Measurements from ENCODE around the gene CSRP1. TPM values are rescaled to one million over a fixed set of nuclear protein-coding genes. Genes with fewer than 3 reads are reported as not detected.

The CSRP1 gene
- total and polyA plus RNA-seq, 2 experiments from 2014 or later = 5.8 to 29.9 TPM

DNA sequence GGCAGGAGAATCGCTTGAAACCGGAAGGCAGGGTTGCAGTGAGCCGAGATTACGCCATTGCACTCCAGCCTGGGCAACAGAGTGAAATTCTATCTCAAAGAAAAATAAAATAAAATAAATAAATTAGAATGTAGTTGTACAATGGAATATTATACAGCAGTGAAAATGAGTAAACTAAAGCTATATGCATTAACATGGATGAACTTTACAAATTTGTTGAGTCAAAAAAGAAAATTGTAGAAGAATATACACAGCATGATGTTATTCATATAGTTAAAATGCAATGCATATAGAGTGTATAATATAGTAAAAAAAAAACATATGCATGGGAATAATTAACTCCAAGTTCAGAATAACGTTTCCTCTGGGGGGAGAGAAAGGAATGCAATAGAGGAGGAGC lies 21.0 kb upstream of the CSRP1 start (continued):
- TF ChIP-seq, protein P1, sequence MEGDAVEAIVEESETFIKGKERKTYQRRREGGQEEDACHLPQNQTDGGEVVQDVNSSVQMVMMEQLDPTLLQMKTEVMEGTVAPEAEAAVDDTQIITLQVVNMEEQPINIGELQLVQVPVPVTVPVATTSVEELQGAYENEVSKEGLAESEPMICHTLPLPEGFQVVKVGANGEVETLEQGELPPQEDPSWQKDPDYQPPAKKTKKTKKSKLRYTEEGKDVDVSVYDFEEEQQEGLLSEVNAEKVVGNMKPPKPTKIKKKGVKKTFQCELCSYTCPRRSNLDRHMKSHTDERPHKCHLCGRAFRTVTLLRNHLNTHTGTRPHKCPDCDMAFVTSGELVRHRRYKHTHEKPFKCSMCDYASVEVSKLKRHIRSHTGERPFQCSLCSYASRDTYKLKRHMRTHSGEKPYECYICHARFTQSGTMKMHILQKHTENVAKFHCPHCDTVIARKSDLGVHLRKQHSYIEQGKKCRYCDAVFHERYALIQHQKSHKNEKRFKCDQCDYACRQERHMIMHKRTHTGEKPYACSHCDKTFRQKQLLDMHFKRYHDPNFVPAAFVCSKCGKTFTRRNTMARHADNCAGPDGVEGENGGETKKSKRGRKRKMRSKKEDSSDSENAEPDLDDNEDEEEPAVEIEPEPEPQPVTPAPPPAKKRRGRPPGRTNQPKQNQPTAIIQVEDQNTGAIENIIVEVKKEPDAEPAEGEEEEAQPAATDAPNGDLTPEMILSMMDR (conservative IDR thresholded peaks at IDR 0.05; ENCODE audit: low read depth in 2 of 2) = no peak
- TF ChIP-seq ZNF114 (CRISPR knock-in tag; IDR thresholded peaks at IDR 0.05) = no peak
- TF ChIP-seq, protein P2, sequence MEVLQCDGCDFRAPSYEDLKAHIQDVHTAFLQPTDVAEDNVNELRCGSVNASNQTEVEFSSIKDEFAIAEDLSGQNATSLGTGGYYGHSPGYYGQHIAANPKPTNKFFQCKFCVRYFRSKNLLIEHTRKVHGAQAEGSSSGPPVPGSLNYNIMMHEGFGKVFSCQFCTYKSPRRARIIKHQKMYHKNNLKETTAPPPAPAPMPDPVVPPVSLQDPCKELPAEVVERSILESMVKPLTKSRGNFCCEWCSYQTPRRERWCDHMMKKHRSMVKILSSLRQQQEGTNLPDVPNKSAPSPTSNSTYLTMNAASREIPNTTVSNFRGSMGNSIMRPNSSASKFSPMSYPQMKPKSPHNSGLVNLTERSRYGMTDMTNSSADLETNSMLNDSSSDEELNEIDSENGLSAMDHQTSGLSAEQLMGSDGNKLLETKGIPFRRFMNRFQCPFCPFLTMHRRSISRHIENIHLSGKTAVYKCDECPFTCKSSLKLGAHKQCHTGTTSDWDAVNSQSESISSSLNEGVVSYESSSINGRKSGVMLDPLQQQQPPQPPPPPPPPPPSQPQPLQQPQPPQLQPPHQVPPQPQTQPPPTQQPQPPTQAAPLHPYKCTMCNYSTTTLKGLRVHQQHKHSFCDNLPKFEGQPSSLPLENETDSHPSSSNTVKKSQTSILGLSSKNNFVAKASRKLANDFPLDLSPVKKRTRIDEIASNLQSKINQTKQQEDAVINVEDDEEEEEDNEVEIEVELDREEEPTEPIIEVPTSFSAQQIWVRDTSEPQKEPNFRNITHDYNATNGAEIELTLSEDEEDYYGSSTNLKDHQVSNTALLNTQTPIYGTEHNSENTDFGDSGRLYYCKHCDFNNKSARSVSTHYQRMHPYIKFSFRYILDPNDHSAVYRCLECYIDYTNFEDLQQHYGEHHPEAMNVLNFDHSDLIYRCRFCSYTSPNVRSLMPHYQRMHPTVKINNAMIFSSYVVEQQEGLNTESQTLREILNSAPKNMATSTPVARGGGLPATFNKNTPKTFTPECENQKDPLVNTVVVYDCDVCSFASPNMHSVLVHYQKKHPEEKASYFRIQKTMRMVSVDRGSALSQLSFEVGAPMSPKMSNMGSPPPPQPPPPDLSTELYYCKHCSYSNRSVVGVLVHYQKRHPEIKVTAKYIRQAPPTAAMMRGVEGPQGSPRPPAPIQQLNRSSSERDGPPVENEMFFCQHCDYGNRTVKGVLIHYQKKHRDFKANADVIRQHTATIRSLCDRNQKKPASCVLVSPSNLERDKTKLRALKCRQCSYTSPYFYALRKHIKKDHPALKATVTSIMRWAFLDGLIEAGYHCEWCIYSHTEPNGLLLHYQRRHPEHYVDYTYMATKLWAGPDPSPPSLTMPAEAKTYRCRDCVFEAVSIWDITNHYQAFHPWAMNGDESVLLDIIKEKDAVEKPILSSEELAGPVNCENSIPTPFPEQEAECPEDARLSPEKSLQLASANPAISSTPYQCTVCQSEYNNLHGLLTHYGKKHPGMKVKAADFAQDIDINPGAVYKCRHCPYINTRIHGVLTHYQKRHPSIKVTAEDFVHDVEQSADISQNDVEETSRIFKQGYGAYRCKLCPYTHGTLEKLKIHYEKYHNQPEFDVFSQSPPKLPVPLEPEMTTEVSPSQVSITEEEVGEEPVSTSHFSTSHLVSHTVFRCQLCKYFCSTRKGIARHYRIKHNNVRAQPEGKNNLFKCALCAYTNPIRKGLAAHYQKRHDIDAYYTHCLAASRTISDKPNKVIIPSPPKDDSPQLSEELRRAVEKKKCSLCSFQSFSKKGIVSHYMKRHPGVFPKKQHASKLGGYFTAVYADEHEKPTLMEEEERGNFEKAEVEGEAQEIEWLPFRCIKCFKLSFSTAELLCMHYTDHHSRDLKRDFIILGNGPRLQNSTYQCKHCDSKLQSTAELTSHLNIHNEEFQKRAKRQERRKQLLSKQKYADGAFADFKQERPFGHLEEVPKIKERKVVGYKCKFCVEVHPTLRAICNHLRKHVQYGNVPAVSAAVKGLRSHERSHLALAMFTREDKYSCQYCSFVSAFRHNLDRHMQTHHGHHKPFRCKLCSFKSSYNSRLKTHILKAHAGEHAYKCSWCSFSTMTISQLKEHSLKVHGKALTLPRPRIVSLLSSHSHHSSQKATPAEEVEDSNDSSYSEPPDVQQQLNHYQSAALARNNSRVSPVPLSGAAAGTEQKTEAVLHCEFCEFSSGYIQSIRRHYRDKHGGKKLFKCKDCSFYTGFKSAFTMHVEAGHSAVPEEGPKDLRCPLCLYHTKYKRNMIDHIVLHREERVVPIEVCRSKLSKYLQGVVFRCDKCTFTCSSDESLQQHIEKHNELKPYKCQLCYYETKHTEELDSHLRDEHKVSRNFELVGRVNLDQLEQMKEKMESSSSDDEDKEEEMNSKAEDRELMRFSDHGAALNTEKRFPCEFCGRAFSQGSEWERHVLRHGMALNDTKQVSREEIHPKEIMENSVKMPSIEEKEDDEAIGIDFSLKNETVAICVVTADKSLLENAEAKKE (CRISPR knock-in tag; IDR thresholded peaks at IDR 0.05) = no peak

DNA sequence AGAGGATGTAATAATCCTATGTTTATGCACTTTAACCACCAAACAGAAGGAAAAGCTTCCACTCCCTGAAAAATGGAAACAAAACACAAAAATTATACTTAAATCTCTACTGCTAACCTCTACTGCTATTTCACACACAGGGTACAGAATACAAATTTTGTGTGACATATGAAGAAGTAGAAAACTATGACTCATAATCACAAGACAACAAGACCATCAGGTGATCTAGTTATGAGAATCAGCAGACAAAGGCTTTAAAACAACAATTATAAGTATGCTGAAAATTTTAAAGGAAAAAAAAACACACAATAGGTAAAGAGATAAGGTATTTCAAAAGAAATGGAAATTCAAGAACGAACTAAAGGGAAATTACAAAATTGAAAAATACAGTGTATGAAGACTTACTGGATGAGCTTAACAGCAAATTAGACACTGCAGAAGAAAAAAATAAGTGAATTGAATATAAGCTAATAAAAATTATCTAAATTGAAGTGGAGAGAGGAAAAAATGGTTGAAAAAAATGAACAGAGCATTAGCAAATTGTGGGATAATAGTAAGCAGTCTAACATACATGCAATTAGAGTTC lies 18.4 kb upstream of the CSRP1 start:
- Mint-ChIP-seq H3K36me3 (ENCODE audit: low read depth) (peaks cover 3% of the 10 kb centered on the region; the same call in 1 of the 3 replicates), H3K27ac (no peak overlapping the region), H3K4me1 (peaks cover 4% of the 10 kb centered on the region), H3K9me3 (peaks cover 4% of the 10 kb centered on the region; the same call in 1 of the 3 replicates), H3K4me3 (no peak overlapping the region), H3K27me3 (ENCODE audit: insufficient read depth, low read depth, poor library complexity) (peaks cover 2% of the 10 kb centered on the region)
- ATAC-seq (no peak), DNase-seq (ENCODE audit: low spot score) (no peak)
- Histone ChIP-seq H4K20me1 (replicated peaks; ENCODE audit: insufficient read depth) (no peaks in the 10 kb centered on the region), H3K4me3 (no peak overlapping the region), H3K9me2 (ENCODE audit: insufficient read depth) (no peaks in the 10 kb centered on the region), H2AFZ (no peak overlapping the region), H3K79me2 (replicated peaks; ENCODE audit: insufficient read depth) (no peaks in the 10 kb centered on the region), H3K36me3 (ENCODE audit: insufficient read depth) (no peaks in the 10 kb centered on the region), H3K4me2 (no peak overlapping the region), H3K4me1 (ENCODE audit: insufficient read depth) (peaks cover 4% of the 10 kb centered on the region; the same call in 1 of the 2 replicates), H3F3A (replicated peaks; ENCODE audit: low read depth) (no peaks in the 10 kb centered on the region), H3K27me3 (ENCODE audit: insufficient read depth) (no peaks in the 10 kb centered on the region), H3K27ac (ENCODE audit: low read depth) (no peak overlapping the region)
- TF ChIP-seq, protein P3, sequence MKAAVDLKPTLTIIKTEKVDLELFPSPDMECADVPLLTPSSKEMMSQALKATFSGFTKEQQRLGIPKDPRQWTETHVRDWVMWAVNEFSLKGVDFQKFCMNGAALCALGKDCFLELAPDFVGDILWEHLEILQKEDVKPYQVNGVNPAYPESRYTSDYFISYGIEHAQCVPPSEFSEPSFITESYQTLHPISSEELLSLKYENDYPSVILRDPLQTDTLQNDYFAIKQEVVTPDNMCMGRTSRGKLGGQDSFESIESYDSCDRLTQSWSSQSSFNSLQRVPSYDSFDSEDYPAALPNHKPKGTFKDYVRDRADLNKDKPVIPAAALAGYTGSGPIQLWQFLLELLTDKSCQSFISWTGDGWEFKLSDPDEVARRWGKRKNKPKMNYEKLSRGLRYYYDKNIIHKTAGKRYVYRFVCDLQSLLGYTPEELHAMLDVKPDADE (IDR thresholded peaks at IDR 0.05) = no peak
- TF ChIP-seq, protein P1 (conservative IDR thresholded peaks at IDR 0.05; ENCODE audit: low read depth in 2 of 2) = no peak
- TF ChIP-seq STAT1 (IDR thresholded peaks at IDR 0.05; ENCODE audit: unreplicated experiment) (no peak), EZH2 (IDR thresholded peaks at IDR 0.05; ENCODE audit: low read depth, unreplicated experiment) (no peak), JUNB (IDR thresholded peaks at IDR 0.05; ENCODE audit: unreplicated experiment) (no peak), ZNF331 (CRISPR knock-in tag; IDR thresholded peaks at IDR 0.05; ENCODE audit: low read depth) (no peak), NANOG (IDR thresholded peaks at IDR 0.05; ENCODE audit: borderline replicate concordance) (no peak)
